ENCODE results near the gene PDGFC. TPM values are rescaled to one million over a fixed set of nuclear protein-coding genes. Genes with fewer than 3 reads are reported as not detected.

The PDGFC gene
- total and polyA plus RNA-seq, 2 donors (not counting 3 experiments of a cell fraction or from before 2014, with no cell fraction given), result 2.7 to 5.3 TPM

GRCh38 chr4:156825074-156825473 is 146.5 kb downstream of the PDGFC start:
- Histone ChIP-seq H4K20me1 (replicated peaks; ENCODE audit: control insufficient read depth, extremely low read depth, insufficient read depth, low read length) (no peaks in the 10 kb centered on the region), H3K79me2 (ENCODE audit: control insufficient read depth, insufficient read depth, low read length) (no peaks in the 10 kb centered on the region), H3K4me2 (ENCODE audit: insufficient read depth, low read length) (no peak overlapping the region), H3K4me3 (replicated peaks in 1 of 3; ENCODE audit: insufficient read depth in 1 of 3, low read depth in 1 of 3, low read length in 3 of 3) (no peak overlapping the region), H3K9me3 (replicated peaks; ENCODE audit: control insufficient read depth, insufficient read depth, low read length) (no peaks in the 10 kb centered on the region), H3K36me3 (ENCODE audit: control insufficient read depth in 2 of 2, extremely low read depth in 1 of 2, insufficient read depth in 2 of 2, low read length in 2 of 2) (no peaks in the 10 kb centered on the region), H2AFZ (ENCODE audit: low read depth, low read length) (no peak overlapping the region), H3K9me1 (replicated peaks; ENCODE audit: control insufficient read depth, extremely low read depth, insufficient read depth, low read length) (no peaks in the 10 kb centered on the region), H3K4me1 (ENCODE audit: control insufficient read depth, extremely low read depth, insufficient read depth, low read length) (no peaks in the 10 kb centered on the region), H3K27ac (ENCODE audit: insufficient read depth, low read depth, low read length) (no peak overlapping the region), H3K9ac (replicated peaks; ENCODE audit: extremely low read depth, insufficient read depth, low read length) (no peak overlapping the region), H3K27me3 (ENCODE audit: control insufficient read depth in 2 of 2, insufficient read depth in 2 of 2, low read length in 2 of 2) (no peaks in the 10 kb centered on the region)
- FAIRE-seq, result no peak
- dilution Hi-C loops (cut with MboI; ENCODE audit: extremely low pct_ligation_motif_present, low sequenced_read_pairs), result no loop called here
- BruUV-seq (replicated peaks), result no TSS peak
- no peak for DNase-seq (ENCODE audit: low read depth, low spot score)
- no peak for TF ChIP-seq POLR2A (IDR thresholded peaks at IDR 0.05; ENCODE audit: low read depth, low read length)
- TF ChIP-seq MAX (IDR thresholded peaks at IDR 0.05; ENCODE audit: insufficient read depth, insufficient read length), result no peak
- TF ChIP-seq JUN (IDR thresholded peaks at IDR 0.05; ENCODE audit: borderline replicate concordance, insufficient read depth, insufficient read length, low read depth), result no peak
- TF ChIP-seq POLR2AphosphoS5 (IDR thresholded peaks at IDR 0.05; ENCODE audit: insufficient read depth, low read depth, low read length), result no peak
- no peak for TF ChIP-seq GATA2 (IDR thresholded peaks at IDR 0.05; ENCODE audit: insufficient read depth, insufficient read length, low read depth, low read length)
- intact Hi-C loops (cut with micrococcal nuclease), result no loop called here
- POLR2A ChIA-PET, result interaction anchor here (0.6 kb wide), 1 partner anchor 395 kb away, joined by 3 read pairs; no protein-coding TSS in a partner anchor
- CTCF ChIA-PET, result interaction anchor here (1.3 kb wide), 1 partner anchor 25 kb away, joined by 3 read pairs; no protein-coding TSS in a partner anchor

- BruUV-seq (replicated peaks), result no TSS peak
- POLR2A ChIA-PET, result interaction anchor here (0.6 kb wide), 1 partner anchor 395 kb away, joined by 3 read pairs; no protein-coding TSS in a partner anchor
Measured at GRCh38 chr4:156824451-156825060, 147.0 kb downstream of the PDGFC start.

More at GRCh38 chr4:156824451-156825060, 147.0 kb downstream of the PDGFC start:
- no peak overlapping the region for H3K4me3 ChIP-seq (replicated peaks in 1 of 3; ENCODE audit: insufficient read depth in 1 of 3, low read depth in 1 of 3, low read length in 3 of 3)
- no peaks in the 10 kb centered on the region for H3K9me3 ChIP-seq (replicated peaks; ENCODE audit: control insufficient read depth, insufficient read depth, low read length)
- H3K36me3 ChIP-seq (ENCODE audit: control insufficient read depth in 2 of 2, extremely low read depth in 1 of 2, insufficient read depth in 2 of 2, low read length in 2 of 2), result no peaks in the 10 kb centered on the region
- H3K9ac ChIP-seq (replicated peaks; ENCODE audit: extremely low read depth, insufficient read depth, low read length), result no peak overlapping the region
- CTCF ChIA-PET, result no interaction called here
- H4K20me1 ChIP-seq (replicated peaks; ENCODE audit: control insufficient read depth, extremely low read depth, insufficient read depth, low read length), result no peaks in the 10 kb centered on the region
- intact Hi-C loops (cut with micrococcal nuclease), result no loop called here
- no peaks in the 10 kb centered on the region for H3K27me3 ChIP-seq (ENCODE audit: control insufficient read depth in 2 of 2, insufficient read depth in 2 of 2, low read length in 2 of 2)
- no peak for FAIRE-seq
- H2AFZ ChIP-seq (ENCODE audit: low read depth, low read length), result no peak overlapping the region
- no peak for TF ChIP-seq JUN (IDR thresholded peaks at IDR 0.05; ENCODE audit: borderline replicate concordance, insufficient read depth, insufficient read length, low read depth)
- TF ChIP-seq CTCF (IDR thresholded peaks at IDR 0.05; ENCODE audit: extremely low read depth in 1 of 2, insufficient read depth in 1 of 2, low read depth in 1 of 2, low read length in 2 of 2), result no peak
- no peaks in the 10 kb centered on the region for H3K4me1 ChIP-seq (ENCODE audit: control insufficient read depth, extremely low read depth, insufficient read depth, low read length)
- no peak for DNase-seq (ENCODE audit: low read depth, low spot score)
- H3K9me1 ChIP-seq (replicated peaks; ENCODE audit: control insufficient read depth, extremely low read depth, insufficient read depth, low read length), result no peaks in the 10 kb centered on the region
- no peaks in the 10 kb centered on the region for H3K79me2 ChIP-seq (ENCODE audit: control insufficient read depth, insufficient read depth, low read length)
- no peak overlapping the region for H3K4me2 ChIP-seq (ENCODE audit: insufficient read depth, low read length)
- dilution Hi-C loops (cut with MboI; ENCODE audit: extremely low pct_ligation_motif_present, low sequenced_read_pairs), result no loop called here
- H3K27ac ChIP-seq (ENCODE audit: insufficient read depth, low read depth, low read length), result no peak overlapping the region

Measured in endothelial cell of umbilical vein (primary cell).